K562 (cell line): ENCODE data around the gene SERGEF. TPM values are rescaled to one million over a fixed set of nuclear protein-coding genes. Genes with fewer than 3 reads are reported as not detected.

Experiments
- ATAC-seq: fragments of 200-7000 bp; cut with Tn5 transposase; 3 replicates; pipeline ENCODE4 v1.9.1; 2020; ENCODE audit warnings: moderate library complexity
- BruUV-seq: library from RNA; stranded (reverse); fragments of 400-500 nt; replicated peaks from 2 replicates; lab custom pipeline; 2021; lab: Mats Ljungman, UMichigan
- CTCF ChIA-PET: fragments of 300-600 bp; formaldehyde crosslinking; extraction: SDS; loops from one replicate; lab custom pipeline; 2021; ENCODE audit warnings: low intra/inter-chr PET ratio; lab: Yijun Ruan, JAX
- POLR2A ChIA-PET: fragments of 300-600, 350-650 bp; sonication (Branson Sonifier 250); formaldehyde crosslinking; extraction: SDS; loops from one replicate; lab custom pipeline; 2021; ENCODE audit warnings: antibody characterized with exemption, inconsistent platforms; lab: Yijun Ruan, JAX
- DNase-seq, 4 experiments: peaks; one replicate each; pipeline versions ENCODE4 v3.0.0 to v3.0.0-alpha.2; 2011 to 2018; ENCODE audit warnings: low spot score in 3 of 4, mixed read lengths in 3 of 4; ENCODE audit errors: extremely low read depth in 1 of 4
- FAIRE-seq: peaks from 2 replicates; lab custom pipeline; 2011; peaks lifted over from hg19 to GRCh38; lab: Jason Lieb, UNC
- H2AFZ ChIP-seq: 2 replicates; pipeline ENCODE4 v1.6.0; 2011; ENCODE audit warnings: low read depth, low read length, control low read depth, inconsistent platforms
- H3K27ac ChIP-seq: fragments of 200-600 bp; 3 replicates; pipeline ENCODE4 v1.8.0; 2011; ENCODE audit warnings: low read depth, mild to moderate bottlenecking, control low read depth, inconsistent platforms, low read length, moderate library complexity, mixed read lengths; ENCODE audit errors: extremely low read depth
- H3K27me3 ChIP-seq, 2 experiments: fragments of 300-600 bp in 1 of 2; 2 replicates in 1 of 2; 3 replicates in 1 of 2; pipeline versions ENCODE4 v1.6.0 to v1.8.0; 2011; ENCODE audit warnings: inconsistent platforms in 2 of 2, low read length in 2 of 2, mild to moderate bottlenecking in 1 of 2, mixed read lengths in 1 of 2, moderate library complexity in 1 of 2; ENCODE audit not compliant: control insufficient read depth in 2 of 2, insufficient read depth in 2 of 2
- H3K36me3 ChIP-seq: fragments of 300-600 bp; 3 replicates; pipeline ENCODE4 v1.8.0; 2011; ENCODE audit warnings: mild to moderate bottlenecking, low read length, inconsistent platforms; ENCODE audit not compliant: control insufficient read depth, insufficient read depth
- H3K4me1 ChIP-seq, 2 experiments: fragments of 200-600 bp in 1 of 2; replicated peaks in 1 of 2; 2 replicates in 1 of 2; 3 replicates in 1 of 2; pipeline versions ENCODE4 v1.5.1 to v1.8.0; 2011; ENCODE audit warnings: inconsistent platforms in 2 of 2, low read length in 2 of 2, mild to moderate bottlenecking in 1 of 2, mixed read lengths in 1 of 2, moderate library complexity in 1 of 2; ENCODE audit not compliant: control insufficient read depth in 2 of 2, insufficient read depth in 2 of 2
- H3K4me2 ChIP-seq: 2 replicates; pipeline ENCODE4 v1.6.1; 2011; ENCODE audit warnings: low read length, control low read depth, inconsistent platforms, mixed read lengths; ENCODE audit not compliant: insufficient read depth
- H3K4me3 ChIP-seq: fragments of 200-600 bp; sonication (generic), shearing (Covaris generic); 2 replicates; pipeline ENCODE4 v1.5.1; 2016; ENCODE audit warnings: control low read depth, inconsistent platforms
- H3K79me2 ChIP-seq: fragments of 200-600 bp; 3 replicates; pipeline ENCODE4 v1.8.0; 2011; ENCODE audit warnings: low read length, inconsistent platforms; ENCODE audit not compliant: control insufficient read depth, insufficient read depth
- H3K9ac ChIP-seq, 2 experiments: 2 replicates each; pipeline versions ENCODE4 v1.6.0 to v1.6.1; 2011; ENCODE audit warnings: low read depth in 2 of 2, low read length in 2 of 2, control low read depth in 1 of 2, inconsistent platforms in 1 of 2, mild to moderate bottlenecking in 1 of 2, mixed read lengths in 1 of 2; ENCODE audit not compliant: insufficient read depth in 1 of 2
- H3K9me1 ChIP-seq: one replicate; pipeline ENCODE4 v1.6.0; 2011; ENCODE audit warnings: inconsistent platforms, mild to moderate bottlenecking, low read length, moderate library complexity; ENCODE audit not compliant: control insufficient read depth, insufficient read depth
- H3K9me3 ChIP-seq: replicated peaks from 2 replicates; pipeline ENCODE4 v1.5.1; 2011; ENCODE audit warnings: low read depth, low read length, inconsistent platforms; ENCODE audit not compliant: control insufficient read depth, insufficient read depth
- H4K20me1 ChIP-seq: replicated peaks from 2 replicates; pipeline ENCODE4 v1.6.1; 2011; ENCODE audit warnings: low read length, inconsistent platforms, mixed read lengths; ENCODE audit not compliant: control insufficient read depth, insufficient read depth
- CREM ChIP-seq: IDR thresholded peaks from 2 replicates; pipeline ENCODE4 v1.6.1; 2014; ENCODE audit warnings: antibody characterized with exemption, low read depth
- ELF4 ChIP-seq: fragments of 450-650 bp; formaldehyde crosslinking; IDR thresholded peaks from 2 replicates; pipeline ENCODE4 v1.4.0; 2022; ENCODE audit warnings: missing genetic modification characterization
- HMG20A ChIP-seq: fragments of 450-650 bp; formaldehyde crosslinking; conservative IDR thresholded peaks from 2 replicates; pipeline ENCODE4 v1.4.0; 2020; ENCODE audit warnings: mild to moderate bottlenecking, mixed read lengths
- MGA ChIP-seq: fragments of 450-650 bp; IDR thresholded peaks from 2 replicates; pipeline ENCODE4 v1.6.1; 2016; ENCODE audit warnings: mild to moderate bottlenecking, moderate library complexity
- MYC ChIP-seq, 2 experiments: fragments of 250-450 bp in 1 of 2; sonication (Bioruptor Pico) in 1 of 2; IDR thresholded peaks; 2 replicates each; pipeline versions ENCODE4 v1.5.1 to v1.6.1; 2012 to 2021; ENCODE audit warnings: low read depth in 2 of 2, borderline replicate concordance in 1 of 2, improper control_type of control experiment in 1 of 2, low read length in 1 of 2, mild to moderate bottlenecking in 1 of 2, moderate library complexity in 1 of 2
- POLR3A ChIP-seq: IDR thresholded peaks from 2 replicates; pipeline ENCODE4 v1.6.1; 2011; ENCODE audit warnings: borderline replicate concordance, mild to moderate bottlenecking, moderate library complexity; ENCODE audit not compliant: insufficient read length, insufficient read depth; ENCODE audit errors: extremely low read depth
- RBFOX2 ChIP-seq: fragments of 200-400 bp; formaldehyde crosslinking; IDR thresholded peaks from 2 replicates; pipeline ENCODE4 v1.6.1; 2017; ENCODE audit warnings: low read depth, mild to moderate bottlenecking, low read length, moderate library complexity
- SNAPC5 ChIP-seq: fragments of 250-450 bp; sonication (Bioruptor Pico); IDR thresholded peaks from 2 replicates; pipeline ENCODE4 v1.8.0; 2021; ENCODE audit warnings: moderate library complexity, mild to moderate bottlenecking, inconsistent platforms
- ZNF644 ChIP-seq: fragments of 200-800 bp; sonication (Bioruptor generic); IDR thresholded peaks from 2 replicates; pipeline ENCODE4 v1.6.1; 2016; ENCODE audit warnings: low read depth, missing genetic modification characterization, missing compliant biosample characterization
- WGBS: fragments of 100-300 bp; shearing (Covaris generic); methylation state at CpG from one replicate; pipeline ENCODE4 v1.1.6; 2016; ENCODE audit warnings: low coverage, mixed read lengths; ENCODE audit not compliant: insufficient coverage; ENCODE audit errors: missing lambda C conversion rate; 5-methylcytosine and 5-hydroxymethylcytosine counted together
- in situ Hi-C: fragments of 300-500 bp; cut with MboI; formaldehyde crosslinking; loops from 4 replicates; pipeline ENCODE4 v1.15.0; 2018; ENCODE audit warnings: inconsistent platforms, mixed read lengths
- intact Hi-C: fragments of 100-400 bp; cut with micrococcal nuclease; formaldehyde crosslinking; loops from 2 replicates; pipeline ENCODE4 v1.14.2; 2022
- polyA plus RNA-seq, 8 experiments: library from polyadenylated mRNA; depleted of rRNA in 4 of 8; stranded (reverse) in 5 of 8; unstranded in 3 of 8; fragments of >200 nt; fragmentation: Nextera tagmentation in 2 of 8; fragmentation: Illumina TruSeq in 1 of 8; extraction: Ambion mirVana in 2 of 8; extraction: Trizol in 1 of 8; gene quantifications; 2 replicates each; pipeline versions ENCODE4 v1.2.1 to v1.2.3, GENCODE V29; 2011 to 2014; ENCODE audit warnings: inconsistent platforms in 1 of 8, missing spikeins in 1 of 8
- total RNA-seq, 7 experiments: library from RNA; depleted of rRNA in 6 of 7; stranded (reverse); fragments of >200 nt in 6 of 7; fragmentation: Illumina TruSeq in 2 of 7; extraction: Trizol in 2 of 7; gene quantifications; 2 replicates each; pipeline versions ENCODE4 v1.2.1 to v1.2.3, GENCODE V29; 2011 to 2021; ENCODE audit warnings: low replicate concordance in 1 of 7

The SERGEF gene
- total and polyA plus RNA-seq, 9 of the 15 experiments (the other 6 are each of a cell fraction or from before 2014, with no cell fraction given): 10.2 to 28.0 (median 19.9) TPM

GRCh38 chr11:17747131-17747955 is 265.5 kb downstream of the SERGEF start:
- in situ Hi-C loops: no loop called here
- CTCF ChIA-PET: no interaction called here
- H3K36me3 ChIP-seq: no peaks in the 10 kb centered on the region

More at GRCh38 chr11:17747131-17747955, 265.5 kb downstream of the SERGEF start:
- BruUV-seq: no TSS peak
- 3% methylated on average over 17 of the region's 19 CpGs for whole genome bisulfite sequencing
- H3K4me1 ChIP-seq: no peaks in the 10 kb centered on the region
- H3K4me3 ChIP-seq: no peak overlapping the region
- no peak overlapping the region for H2AFZ ChIP-seq
- no peak for FAIRE-seq
- TF ChIP-seq SNAPC5 (no peak), ZNF644 (tag) (no peak), HMG20A (CRISPR knock-in tag) (no peak), MGA (no peak), MYC (IDR thresholded peaks at IDR 0.05; ENCODE audit: low read depth, low read length) (no peak), MYC (CRISPR knock-in tag; IDR thresholded peaks at IDR 0.05; ENCODE audit: borderline replicate concordance, low read depth) (no peak), POLR3A (no peak), RBFOX2 (no peak), ELF4 (CRISPR knock-in tag) (no peak), CREM (no peak)
- peaks cover 15% of the 10 kb centered on the region; the same call in 1 of the 2 replicates for H4K20me1 ChIP-seq
- no peak for ATAC-seq
- H3K27ac ChIP-seq: no peak overlapping the region
- H3K9me1 ChIP-seq: no peaks in the 10 kb centered on the region
- H3K9ac ChIP-seq: no peak overlapping the region
- H3K79me2 ChIP-seq: no peaks in the 10 kb centered on the region
- POLR2A ChIA-PET: interaction anchor here (0.5 to 1.6 kb wide), 2 partner anchors 7 to 209 kb away, joined by 3 read pairs; no protein-coding TSS in a partner anchor
- DNase-seq: no peak
- no peaks in the 10 kb centered on the region for H3K9me3 ChIP-seq
- intact Hi-C loops: no loop called here
- peaks cover 7 to 67% of the 10 kb centered on the region in 2 experiments; a peak in 3 of 5 replicates for H3K27me3 ChIP-seq
- H3K4me2 ChIP-seq: no peak overlapping the region
